SH-SY5Y (cell line): ENCODE results near the gene NYAP1.

Experiments used
- GATA2 ChIP-seq: IDR thresholded peaks from 2 replicates; pipeline ENCODE4 v1.6.1; 2011; ENCODE audit warnings: mild to moderate bottlenecking, low read depth, low read length
- GATA3 ChIP-seq: IDR thresholded peaks from 2 replicates; pipeline ENCODE4 v1.6.1; 2011; ENCODE audit warnings: low read depth, mild to moderate bottlenecking, low read length, moderate library complexity

GRCh38 chr7:100515072-100515532 lies 31.4 kb downstream of the NYAP1 start:
- TF ChIP-seq GATA2 (no peak), GATA3 (no peak)
